Activated CD4-positive, alpha-beta T cell treated with anti-CD3 and anti-CD28 coated beads for 48 hours (primary cell): ENCODE results near the gene NRCAM.

Experiments used
- DNase-seq: peaks from one replicate; pipeline ENCODE4 v3.0.0-alpha.2; 2020

NRCAM gene

GRCh38 chr7:108423089-108423989 lies 32.9 kb downstream of the NRCAM start:
- no peak for DNase-seq

GRCh38 chr7:108421720-108422331 lies 34.4 kb downstream of the NRCAM start:
- no peak for DNase-seq

GRCh38 chr7:108419961-108420908 lies 36.0 kb downstream of the NRCAM start:
- no peak for DNase-seq

GRCh38 chr7:108418946-108419345 lies 37.3 kb downstream of the NRCAM start:
- no peak for DNase-seq

- no peak for DNase-seq
These were observed 38.3 kb downstream of the NRCAM start for GRCh38 chr7:108417926-108418325.

- DNase-seq = no peak
These were observed 39.1 kb downstream of the NRCAM start for GRCh38 chr7:108417144-108417543.

GRCh38 chr7:108415821-108416536 lies 40.3 kb downstream of the NRCAM start:
- DNase-seq = peak; percentile 36

GRCh38 chr7:108415084-108415483 lies 41.2 kb downstream of the NRCAM start:
- no peak for DNase-seq

- no peak for DNase-seq
These were observed 42.3 kb downstream of the NRCAM start for GRCh38 chr7:108413782-108414492.

- DNase-seq = no peak
These were observed 42.9 kb downstream of the NRCAM start for GRCh38 chr7:108413337-108413736.

GRCh38 chr7:108409146-108409545 lies 47.1 kb downstream of the NRCAM start:
- DNase-seq = no peak

GRCh38 chr7:108408296-108408991 lies 47.8 kb downstream of the NRCAM start:
- DNase-seq = no peak

GRCh38 chr7:108407676-108408075 lies 48.6 kb downstream of the NRCAM start:
- DNase-seq = no peak

- DNase-seq = no peak
These were observed 49.9 kb downstream of the NRCAM start for GRCh38 chr7:108406222-108406890.

GRCh38 chr7:108404509-108405420 lies 51.5 kb downstream of the NRCAM start:
- DNase-seq = no peak

GRCh38 chr7:108403597-108404217 lies 52.5 kb downstream of the NRCAM start:
- DNase-seq = no peak

- DNase-seq = no peak
These were observed 53.4 kb downstream of the NRCAM start for GRCh38 chr7:108402865-108403264.

GRCh38 chr7:108396080-108396479 lies 60.2 kb downstream of the NRCAM start:
- no peak for DNase-seq

- no peak for DNase-seq
These were observed 60.8 kb downstream of the NRCAM start for GRCh38 chr7:108395426-108395825.
